HEK293 (cell line): ENCODE results near the gene MAP3K6.

Experiments used
- CTCF ChIA-PET: fragments of 350-600 bp; formaldehyde crosslinking; extraction: SDS; loops from one replicate; lab custom pipeline; 2021; ENCODE audit warnings: antibody characterized with exemption; lab: Yijun Ruan, JAX
- POLR2A ChIA-PET: fragments of 300-600 bp; formaldehyde crosslinking; extraction: SDS; loops from one replicate; lab custom pipeline; 2020; ENCODE audit warnings: antibody characterized with exemption, inconsistent platforms; lab: Yijun Ruan, JAX
- H3K27ac ChIP-seq: fragments of 200-500 bp; sonication (Bioruptor generic); 2 replicates; pipeline ENCODE4 v1.5.1; 2014; ENCODE audit warnings: low read depth, low read length, control low read depth, inconsistent platforms; ENCODE audit errors: extremely low read depth
- H3K36me3 ChIP-seq, 2 experiments: fragments of 200-500 bp in 1 of 2; sonication (Bioruptor generic) in 1 of 2; 1 replicate in 1 of 2; 2 replicates in 1 of 2; pipeline ENCODE4 v1.5.1; 2014 to 2017; ENCODE audit warnings: inconsistent platforms in 2 of 2, low read length in 2 of 2; ENCODE audit not compliant: control insufficient read depth in 2 of 2, insufficient read depth in 1 of 2
- H3K4me1 ChIP-seq: fragments of 200-500 bp; sonication (Bioruptor generic); 2 replicates; pipeline ENCODE4 v1.5.1; 2014; ENCODE audit warnings: mild to moderate bottlenecking, low read length, inconsistent platforms; ENCODE audit not compliant: control insufficient read depth, insufficient read depth
- H3K4me3 ChIP-seq: 2 replicates; pipeline ENCODE4 v1.5.1; 2011; ENCODE audit warnings: low read depth, mild to moderate bottlenecking, control low read depth, low read length, moderate library complexity
- H3K9me3 ChIP-seq: fragments of 200-500 bp; sonication (Bioruptor generic); 2 replicates; pipeline ENCODE4 v1.5.1; 2014; ENCODE audit warnings: low read depth, low read length, inconsistent platforms; ENCODE audit not compliant: control insufficient read depth, insufficient read depth
- EGR2 ChIP-seq: fragments of 450-650 bp; formaldehyde crosslinking; IDR thresholded peaks from 2 replicates; pipeline ENCODE4 v1.5.1; 2016; ENCODE audit warnings: low read depth, missing biosample characterization, missing genetic modification characterization
- GFI1B ChIP-seq: fragments of 450-650 bp; formaldehyde crosslinking; IDR thresholded peaks from 2 replicates; pipeline ENCODE4 v1.5.1; 2016; ENCODE audit warnings: missing biosample characterization, missing genetic modification characterization
- IKZF3 ChIP-seq: fragments of 450-650 bp; IDR thresholded peaks from 2 replicates; pipeline ENCODE4 v1.5.0; 2018; ENCODE audit warnings: missing biosample characterization, mild to moderate bottlenecking, missing genetic modification characterization, moderate library complexity
- KLF1 ChIP-seq: fragments of 450-650 bp; formaldehyde crosslinking; IDR thresholded peaks from 2 replicates; pipeline ENCODE4 v1.5.1; 2016; ENCODE audit warnings: missing biosample characterization, missing genetic modification characterization
- MZF1 ChIP-seq: fragments of 450-650 bp; formaldehyde crosslinking; IDR thresholded peaks from 2 replicates; pipeline ENCODE4 v1.5.1; 2017; ENCODE audit warnings: missing biosample characterization, missing genetic modification characterization, borderline replicate concordance
- TRIM28 ChIP-seq: IDR thresholded peaks from 2 replicates; pipeline ENCODE4 v1.6.1; 2011; ENCODE audit warnings: low read length, control low read depth, borderline replicate concordance
- WT1 ChIP-seq: fragments of 450-650 bp; formaldehyde crosslinking; IDR thresholded peaks from 2 replicates; pipeline ENCODE4 v1.5.1; 2016; ENCODE audit warnings: missing biosample characterization, missing genetic modification characterization
- YY1 ChIP-seq: fragments of 450-650 bp; formaldehyde crosslinking; IDR thresholded peaks from 2 replicates; pipeline ENCODE4 v1.5.1; 2018; ENCODE audit warnings: missing biosample characterization, missing genetic modification characterization
- ZFP37 ChIP-seq: fragments of 450-650 bp; formaldehyde crosslinking; IDR thresholded peaks from 2 replicates; pipeline ENCODE4 v1.5.1; 2016; ENCODE audit warnings: missing biosample characterization, missing genetic modification characterization
- ZNF112 ChIP-seq: fragments of 450-650 bp; formaldehyde crosslinking; IDR thresholded peaks from 2 replicates; pipeline ENCODE4 v1.5.0; 2017; ENCODE audit warnings: missing biosample characterization, missing genetic modification characterization
- ZNF121 ChIP-seq: fragments of 450-650 bp; formaldehyde crosslinking; IDR thresholded peaks from 2 replicates; pipeline ENCODE4 v1.5.1; 2016; ENCODE audit warnings: missing biosample characterization, missing genetic modification characterization
- ZNF140 ChIP-seq: fragments of 450-650 bp; formaldehyde crosslinking; IDR thresholded peaks from 2 replicates; pipeline ENCODE4 v1.5.1; 2016; ENCODE audit warnings: missing biosample characterization, missing genetic modification characterization
- ZNF155 ChIP-seq: fragments of 450-650 bp; formaldehyde crosslinking; IDR thresholded peaks from 2 replicates; pipeline ENCODE4 v1.5.1; 2016; ENCODE audit warnings: missing biosample characterization, missing genetic modification characterization
- ZNF2 ChIP-seq: fragments of 450-650 bp; formaldehyde crosslinking; IDR thresholded peaks from 2 replicates; pipeline ENCODE4 v1.5.1; 2016; ENCODE audit warnings: missing biosample characterization, missing genetic modification characterization
- ZNF23 ChIP-seq: fragments of 450-650 bp; formaldehyde crosslinking; IDR thresholded peaks from 2 replicates; pipeline ENCODE4 v1.5.1; 2016; ENCODE audit warnings: missing biosample characterization, missing genetic modification characterization, borderline replicate concordance
- ZNF280C ChIP-seq: fragments of 450-650 bp; formaldehyde crosslinking; IDR thresholded peaks from 2 replicates; pipeline ENCODE4 v1.5.1; 2016; ENCODE audit warnings: missing biosample characterization, missing genetic modification characterization
- ZNF426 ChIP-seq: fragments of 450-650 bp; formaldehyde crosslinking; IDR thresholded peaks from 2 replicates; pipeline ENCODE4 v1.5.1; 2017; ENCODE audit warnings: missing biosample characterization, missing genetic modification characterization, mild to moderate bottlenecking, inconsistent platforms, moderate library complexity
- ZNF433 ChIP-seq: fragments of 450-650 bp; formaldehyde crosslinking; IDR thresholded peaks from 2 replicates; pipeline ENCODE4 v1.5.1; 2016; ENCODE audit warnings: missing biosample characterization, missing genetic modification characterization, low read depth
- ZNF473 ChIP-seq: fragments of 450-650 bp; formaldehyde crosslinking; IDR thresholded peaks from 2 replicates; pipeline ENCODE4 v1.5.1; 2017; ENCODE audit warnings: missing biosample characterization, missing genetic modification characterization
- ZNF561 ChIP-seq: fragments of 450-650 bp; IDR thresholded peaks from 2 replicates; pipeline ENCODE4 v1.5.1; 2018; ENCODE audit warnings: missing biosample characterization, missing genetic modification characterization, borderline replicate concordance
- ZNF585B ChIP-seq: fragments of 450-650 bp; formaldehyde crosslinking; IDR thresholded peaks from 2 replicates; pipeline ENCODE4 v1.5.1; 2016; ENCODE audit warnings: missing biosample characterization, missing genetic modification characterization
- ZNF600 ChIP-seq: fragments of 450-650 bp; formaldehyde crosslinking; IDR thresholded peaks from 2 replicates; pipeline ENCODE4 v1.5.1; 2016; ENCODE audit warnings: missing biosample characterization, missing genetic modification characterization
- ZNF670 ChIP-seq: fragments of 450-650 bp; formaldehyde crosslinking; IDR thresholded peaks from 2 replicates; pipeline ENCODE4 v1.5.1; 2016; ENCODE audit warnings: missing biosample characterization, missing genetic modification characterization, low read depth
- ZNF792 ChIP-seq: fragments of 450-650 bp; formaldehyde crosslinking; IDR thresholded peaks from 2 replicates; pipeline ENCODE4 v1.5.1; 2016; ENCODE audit warnings: missing biosample characterization, missing genetic modification characterization
- ZNF843 ChIP-seq: fragments of 450-650 bp; formaldehyde crosslinking; IDR thresholded peaks from 2 replicates; pipeline ENCODE4 v1.5.1; 2016; ENCODE audit warnings: missing biosample characterization, missing genetic modification characterization
- ZSCAN30 ChIP-seq: fragments of 450-650 bp; IDR thresholded peaks from 2 replicates; pipeline ENCODE4 v1.5.1; 2018; ENCODE audit warnings: missing biosample characterization, mild to moderate bottlenecking, missing genetic modification characterization, moderate library complexity
- TF ChIP-seq, protein P1 (sequence below): fragments of 450-650 bp; formaldehyde crosslinking; IDR thresholded peaks from 2 replicates; pipeline ENCODE4 v1.5.1; 2016; ENCODE audit warnings: missing biosample characterization, missing genetic modification characterization
- TF ChIP-seq, protein P2 (sequence below): fragments of 450-650 bp; formaldehyde crosslinking; IDR thresholded peaks from 2 replicates; pipeline ENCODE4 v1.5.1; 2017; ENCODE audit warnings: missing biosample characterization, missing genetic modification characterization

Gene MAP3K6

DNA sequence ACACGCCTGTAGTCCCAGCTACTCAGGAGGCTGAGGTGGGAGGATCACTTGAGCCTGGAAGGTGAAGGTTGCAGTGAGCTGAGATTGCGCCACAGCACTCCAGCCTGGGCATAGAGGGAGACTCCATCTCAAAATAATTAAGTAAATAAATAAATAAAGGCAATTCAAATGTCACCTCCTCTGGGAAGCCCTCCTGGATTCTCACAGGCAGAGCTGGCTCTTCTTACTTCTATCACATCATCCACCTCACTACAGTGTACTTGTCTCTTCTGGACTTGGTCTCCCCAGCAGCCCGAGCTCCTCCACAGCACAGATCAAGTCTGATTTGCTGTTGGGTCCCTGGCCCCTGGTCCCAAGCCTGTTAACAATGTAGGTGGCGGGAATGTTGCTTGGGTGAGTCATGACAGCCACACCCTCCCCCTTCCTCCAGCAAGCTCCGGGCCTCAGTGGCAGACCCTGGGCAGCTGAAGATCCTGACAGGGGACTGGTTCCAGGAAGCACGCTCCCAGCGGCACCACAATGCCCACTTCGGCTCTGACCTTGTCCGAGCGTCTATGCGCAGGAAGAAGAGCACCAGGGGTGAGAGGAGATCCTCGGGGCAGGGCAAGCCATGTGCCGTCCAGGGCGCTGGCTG is 19.7 kb downstream of the MAP3K6 start (continued):
- TF ChIP-seq, protein P1, sequence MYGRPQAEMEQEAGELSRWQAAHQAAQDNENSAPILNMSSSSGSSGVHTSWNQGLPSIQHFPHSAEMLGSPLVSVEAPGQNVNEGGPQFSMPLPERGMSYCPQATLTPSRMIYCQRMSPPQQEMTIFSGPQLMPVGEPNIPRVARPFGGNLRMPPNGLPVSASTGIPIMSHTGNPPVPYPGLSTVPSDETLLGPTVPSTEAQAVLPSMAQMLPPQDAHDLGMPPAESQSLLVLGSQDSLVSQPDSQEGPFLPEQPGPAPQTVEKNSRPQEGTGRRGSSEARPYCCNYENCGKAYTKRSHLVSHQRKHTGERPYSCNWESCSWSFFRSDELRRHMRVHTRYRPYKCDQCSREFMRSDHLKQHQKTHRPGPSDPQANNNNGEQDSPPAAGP (tag by site-specific recombination) = 0 out of 2 replicates have a peak, but pooled peaks have one; percentile 39
- TF ChIP-seq ZNF426 (tag by site-specific recombination) (no peak), ZNF23 (no peak), ZNF585B (tag by site-specific recombination) (no peak), ZNF600 (tag by site-specific recombination) (peak; percentile 35; the same call in 1 of the 2 replicates), KLF1 (tag by site-specific recombination) (peak; percentile 70), ZNF561 (no peak)

DNA sequence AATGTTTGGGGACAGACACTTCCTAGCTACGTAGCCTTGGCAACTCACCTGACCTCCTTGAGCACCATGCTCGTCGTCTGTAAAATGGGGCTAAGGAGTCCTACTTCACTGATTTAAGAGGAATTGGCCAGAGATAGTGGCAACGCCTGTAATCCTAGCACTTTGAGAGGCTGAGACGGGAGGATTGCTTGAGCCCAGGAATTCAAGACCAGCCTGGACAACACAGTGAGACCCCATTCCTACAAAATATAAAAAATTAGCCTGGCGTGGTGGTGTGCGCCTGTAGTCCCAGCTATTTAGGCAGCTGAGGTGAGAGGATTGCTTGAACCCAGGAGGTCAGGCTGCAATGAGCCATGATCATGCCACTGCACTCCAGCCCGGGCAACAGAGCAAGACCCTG is 20.4 kb downstream of the MAP3K6 start:
- TF ChIP-seq ZNF121 (tag by site-specific recombination) = peak; percentile 95
- TF ChIP-seq ZNF843 (tag by site-specific recombination) = no peak
- POLR2A ChIA-PET = interaction anchor here (0.5 to 0.6 kb wide), 2 partner anchors 8 to 38 kb away, joined by 5 to 7 read pairs; no protein-coding TSS in a partner anchor
- H3K27ac ChIP-seq = no peak overlapping the region
- H3K36me3 ChIP-seq = peaks cover 0 to 11% of the 10 kb centered on the region in 2 experiments; a peak in 1 of 3 replicates
- no peaks in the 10 kb centered on the region for H3K9me3 ChIP-seq
- peaks cover 6% of the 10 kb centered on the region for H3K4me1 ChIP-seq
- CTCF ChIA-PET = interaction anchor here (0.8 to 4.7 kb wide), 5 partner anchors 11 to 46 kb away, joined by 5 to 34 read pairs (median 6); partner anchors contain the start of gene MAP3K6
- H3K4me3 ChIP-seq = no peak overlapping the region

DNA sequence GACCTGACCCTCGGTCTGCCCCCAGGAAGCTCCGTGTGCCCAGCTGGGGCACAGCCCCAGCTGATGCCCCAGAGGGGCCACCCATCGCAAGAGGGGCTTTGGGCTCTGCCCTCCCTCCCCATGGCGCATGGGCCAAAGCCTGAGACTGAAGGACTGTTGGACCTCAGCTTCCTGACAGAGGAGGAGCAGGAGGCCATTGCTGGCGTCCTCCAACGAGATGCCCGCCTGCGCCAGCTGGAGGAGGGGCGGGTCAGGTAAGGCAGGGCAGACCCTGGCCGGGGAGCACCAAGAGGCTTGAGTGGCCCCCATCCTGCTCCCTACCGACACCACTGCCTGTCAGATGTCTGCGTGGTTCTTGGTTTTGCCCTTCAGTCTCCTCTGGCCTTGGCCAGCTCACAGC is 21.5 kb downstream of the MAP3K6 start:
- ChIA-PET CTCF (interaction anchor here (1.3 to 4.7 kb wide), 4 partner anchors 12 to 45 kb away, joined by 5 to 34 read pairs (median 8); partner anchors contain the start of gene MAP3K6), POLR2A (interaction anchor here (0.5 to 0.7 kb wide), 3 partner anchors 214 to 352 kb away, joined by 3 read pairs; partner anchors contain the start of gene TRNP1)
- H3K4me3 ChIP-seq = no peak overlapping the region
- no peaks in the 10 kb centered on the region for H3K9me3 ChIP-seq
- no peak overlapping the region for H3K27ac ChIP-seq
- peaks cover 6% of the 10 kb centered on the region for H3K4me1 ChIP-seq
- peaks cover 0 to 7% of the 10 kb centered on the region in 2 experiments; a peak in 1 of 3 replicates for H3K36me3 ChIP-seq
- no peak for TF ChIP-seq ZNF280C (tag by site-specific recombination)
- TF ChIP-seq ZNF140 = no peak
- TF ChIP-seq IKZF3 (tag by site-specific recombination) = no peak
- TF ChIP-seq EGR2 (tag by site-specific recombination) = no peak
- TF ChIP-seq ZNF112 = no peak
- no peak for TF ChIP-seq WT1 (tag by site-specific recombination)
- TF ChIP-seq GFI1B = no peak
- TF ChIP-seq ZNF473 (tag by site-specific recombination) = no peak
- TF ChIP-seq, protein P2, sequence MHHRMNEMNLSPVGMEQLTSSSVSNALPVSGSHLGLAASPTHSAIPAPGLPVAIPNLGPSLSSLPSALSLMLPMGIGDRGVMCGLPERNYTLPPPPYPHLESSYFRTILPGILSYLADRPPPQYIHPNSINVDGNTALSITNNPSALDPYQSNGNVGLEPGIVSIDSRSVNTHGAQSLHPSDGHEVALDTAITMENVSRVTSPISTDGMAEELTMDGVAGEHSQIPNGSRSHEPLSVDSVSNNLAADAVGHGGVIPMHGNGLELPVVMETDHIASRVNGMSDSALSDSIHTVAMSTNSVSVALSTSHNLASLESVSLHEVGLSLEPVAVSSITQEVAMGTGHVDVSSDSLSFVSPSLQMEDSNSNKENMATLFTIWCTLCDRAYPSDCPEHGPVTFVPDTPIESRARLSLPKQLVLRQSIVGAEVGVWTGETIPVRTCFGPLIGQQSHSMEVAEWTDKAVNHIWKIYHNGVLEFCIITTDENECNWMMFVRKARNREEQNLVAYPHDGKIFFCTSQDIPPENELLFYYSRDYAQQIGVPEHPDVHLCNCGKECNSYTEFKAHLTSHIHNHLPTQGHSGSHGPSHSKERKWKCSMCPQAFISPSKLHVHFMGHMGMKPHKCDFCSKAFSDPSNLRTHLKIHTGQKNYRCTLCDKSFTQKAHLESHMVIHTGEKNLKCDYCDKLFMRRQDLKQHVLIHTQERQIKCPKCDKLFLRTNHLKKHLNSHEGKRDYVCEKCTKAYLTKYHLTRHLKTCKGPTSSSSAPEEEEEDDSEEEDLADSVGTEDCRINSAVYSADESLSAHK = no peak
- TF ChIP-seq ZSCAN30 (tag by site-specific recombination) = no peak
- no peak for TF ChIP-seq MZF1 (tag by site-specific recombination)
- no peak for TF ChIP-seq ZNF2 (tag by site-specific recombination)
- TF ChIP-seq ZFP37 (tag by site-specific recombination) = no peak
- TF ChIP-seq ZNF433 (tag by site-specific recombination) = no peak
- no peak for TF ChIP-seq TRIM28
- no peak for TF ChIP-seq ZNF600 (tag by site-specific recombination)
- TF ChIP-seq ZNF670 = no peak
- TF ChIP-seq ZNF792 (tag by site-specific recombination) = no peak
- TF ChIP-seq YY1 (tag by site-specific recombination) = no peak
- TF ChIP-seq ZNF155 (tag by site-specific recombination) = no peak
